ENCODE measurements around the gene PRR20C.
"Not testable (repeated sequence)": the region's sequence is repeated elsewhere in the genome, so short reads cannot be mapped to it uniquely, and the experiment has no call there.

Gene PRR20C

DNA sequence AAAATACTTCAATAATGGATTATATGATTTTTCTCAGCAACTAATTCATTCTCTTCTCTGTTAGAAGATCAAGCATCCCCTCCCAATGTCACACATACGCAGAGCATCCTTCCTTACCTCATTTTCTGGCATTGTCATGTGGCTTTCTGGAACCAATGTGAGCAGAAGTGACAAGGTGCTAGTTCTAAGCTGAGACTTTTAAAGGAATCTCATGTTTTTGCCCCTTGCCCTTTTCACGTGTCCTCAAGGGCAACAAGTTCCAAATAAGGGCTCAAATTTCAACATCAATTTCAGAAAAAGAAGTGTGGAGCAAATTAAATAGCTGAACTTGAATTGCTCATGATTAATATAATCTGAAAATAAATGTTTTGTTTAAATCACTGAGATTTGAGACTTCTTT, 17.8 kb upstream of the PRR20C start:
- Histone ChIP-seq H3K9ac (ENCODE audit: low read depth, low read length, poor library complexity, severe bottlenecking) (no peak overlapping the region), H3F3A (ENCODE audit: low read depth) (no peaks in the 10 kb centered on the region), H3K9me3 (ENCODE audit: insufficient read depth, low read depth, low read length) (no peaks in the 10 kb centered on the region), H2AFZ (ENCODE audit: low read length) (no peak overlapping the region), H3K4me2 (ENCODE audit: low read depth, low read length, poor library complexity, severe bottlenecking) (no peak overlapping the region), H3K36me3 (ENCODE audit: insufficient read depth, low read length) (no peaks in the 10 kb centered on the region), H4K20me1 (ENCODE audit: insufficient read depth, low read length, poor library complexity, severe bottlenecking) (no peaks in the 10 kb centered on the region), H3K27me3 (ENCODE audit: insufficient read depth, low read length, poor library complexity, severe bottlenecking) (no peaks in the 10 kb centered on the region), H3K4me1 (ENCODE audit: insufficient read depth, low read length, poor library complexity, severe bottlenecking) (no peaks in the 10 kb centered on the region), H3K9me2 (replicated peaks; ENCODE audit: low read depth, low read length) (no peaks in the 10 kb centered on the region), H3K4me3 (ENCODE audit: low read length, poor library complexity, severe bottlenecking) (no peak overlapping the region), H3K79me2 (ENCODE audit: insufficient read depth, low read length) (no peaks in the 10 kb centered on the region)
- TF ChIP-seq, protein P1, sequence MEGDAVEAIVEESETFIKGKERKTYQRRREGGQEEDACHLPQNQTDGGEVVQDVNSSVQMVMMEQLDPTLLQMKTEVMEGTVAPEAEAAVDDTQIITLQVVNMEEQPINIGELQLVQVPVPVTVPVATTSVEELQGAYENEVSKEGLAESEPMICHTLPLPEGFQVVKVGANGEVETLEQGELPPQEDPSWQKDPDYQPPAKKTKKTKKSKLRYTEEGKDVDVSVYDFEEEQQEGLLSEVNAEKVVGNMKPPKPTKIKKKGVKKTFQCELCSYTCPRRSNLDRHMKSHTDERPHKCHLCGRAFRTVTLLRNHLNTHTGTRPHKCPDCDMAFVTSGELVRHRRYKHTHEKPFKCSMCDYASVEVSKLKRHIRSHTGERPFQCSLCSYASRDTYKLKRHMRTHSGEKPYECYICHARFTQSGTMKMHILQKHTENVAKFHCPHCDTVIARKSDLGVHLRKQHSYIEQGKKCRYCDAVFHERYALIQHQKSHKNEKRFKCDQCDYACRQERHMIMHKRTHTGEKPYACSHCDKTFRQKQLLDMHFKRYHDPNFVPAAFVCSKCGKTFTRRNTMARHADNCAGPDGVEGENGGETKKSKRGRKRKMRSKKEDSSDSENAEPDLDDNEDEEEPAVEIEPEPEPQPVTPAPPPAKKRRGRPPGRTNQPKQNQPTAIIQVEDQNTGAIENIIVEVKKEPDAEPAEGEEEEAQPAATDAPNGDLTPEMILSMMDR (conservative IDR thresholded peaks at IDR 0.05; ENCODE audit: low read length): no peak
- no peak for TF ChIP-seq EZH2phosphoT487 (IDR thresholded peaks at IDR 0.05; ENCODE audit: borderline replicate concordance)

DNA sequence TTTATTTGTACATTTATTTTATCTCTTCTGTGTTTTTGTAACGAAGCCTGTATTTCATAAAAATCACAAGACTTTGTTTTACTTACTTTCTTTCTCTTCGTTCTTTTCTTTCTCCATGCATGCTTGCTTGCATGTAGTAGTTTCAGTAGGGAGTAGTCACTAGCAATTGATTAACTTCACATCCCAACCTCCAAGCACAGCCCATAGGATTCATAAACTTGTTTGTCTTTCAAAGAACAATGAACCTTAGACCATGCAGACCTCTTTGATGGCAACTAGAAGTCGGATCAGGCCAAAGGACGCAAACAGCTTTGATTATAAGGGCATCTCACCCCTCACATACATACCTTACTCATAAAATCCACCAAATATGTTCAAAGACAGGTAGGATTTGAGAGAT, 16.3 kb upstream of the PRR20C start:
- Histone ChIP-seq H3K4me1 (ENCODE audit: insufficient read depth, low read length, poor library complexity, severe bottlenecking) (no peaks in the 10 kb centered on the region), H3K4me3 (ENCODE audit: low read length, poor library complexity, severe bottlenecking) (no peak overlapping the region)
- no peak for TF ChIP-seq EZH2phosphoT487 (IDR thresholded peaks at IDR 0.05; ENCODE audit: borderline replicate concordance)
- TF ChIP-seq, protein P1 (conservative IDR thresholded peaks at IDR 0.05; ENCODE audit: low read length): no peak

DNA sequence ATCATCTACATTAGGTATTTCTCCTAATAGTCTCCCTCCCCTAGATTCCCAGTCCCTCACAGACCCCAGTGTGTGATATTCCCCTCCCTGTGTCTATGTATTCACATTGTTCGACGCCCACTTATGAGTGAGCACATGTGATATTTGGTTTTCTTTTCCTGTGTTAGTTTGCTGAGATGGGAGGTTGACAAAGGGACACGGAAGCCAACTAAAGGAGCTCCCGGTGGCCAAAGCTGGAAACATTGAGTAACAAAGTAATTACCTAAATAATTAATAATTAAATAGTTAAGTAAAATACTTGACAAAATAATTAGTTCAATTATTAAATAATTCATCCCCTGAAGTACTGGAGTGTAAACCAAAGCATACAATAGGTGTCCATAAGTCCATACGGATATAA, 14.9 kb upstream of the PRR20C start:
- TF ChIP-seq, protein P1 (conservative IDR thresholded peaks at IDR 0.05; ENCODE audit: low read length): no peak
- no peak for TF ChIP-seq EZH2phosphoT487 (IDR thresholded peaks at IDR 0.05; ENCODE audit: borderline replicate concordance)

More for the DNA sequence above, 16.3 kb upstream of the PRR20C start:
- Histone ChIP-seq H3F3A (ENCODE audit: low read depth) (no peaks in the 10 kb centered on the region), H4K20me1 (ENCODE audit: insufficient read depth, low read length, poor library complexity, severe bottlenecking) (no peaks in the 10 kb centered on the region), H3K9ac (ENCODE audit: low read depth, low read length, poor library complexity, severe bottlenecking) (no peak overlapping the region), H3K79me2 (ENCODE audit: insufficient read depth, low read length) (no peaks in the 10 kb centered on the region), H3K9me3 (ENCODE audit: insufficient read depth, low read depth, low read length) (no peaks in the 10 kb centered on the region), H3K27me3 (ENCODE audit: insufficient read depth, low read length, poor library complexity, severe bottlenecking) (no peaks in the 10 kb centered on the region), H2AFZ (ENCODE audit: low read length) (no peak overlapping the region), H3K4me2 (ENCODE audit: low read depth, low read length, poor library complexity, severe bottlenecking) (no peak overlapping the region), H3K9me2 (replicated peaks; ENCODE audit: low read depth, low read length) (no peaks in the 10 kb centered on the region), H3K36me3 (ENCODE audit: insufficient read depth, low read length) (no peaks in the 10 kb centered on the region)

DNA sequence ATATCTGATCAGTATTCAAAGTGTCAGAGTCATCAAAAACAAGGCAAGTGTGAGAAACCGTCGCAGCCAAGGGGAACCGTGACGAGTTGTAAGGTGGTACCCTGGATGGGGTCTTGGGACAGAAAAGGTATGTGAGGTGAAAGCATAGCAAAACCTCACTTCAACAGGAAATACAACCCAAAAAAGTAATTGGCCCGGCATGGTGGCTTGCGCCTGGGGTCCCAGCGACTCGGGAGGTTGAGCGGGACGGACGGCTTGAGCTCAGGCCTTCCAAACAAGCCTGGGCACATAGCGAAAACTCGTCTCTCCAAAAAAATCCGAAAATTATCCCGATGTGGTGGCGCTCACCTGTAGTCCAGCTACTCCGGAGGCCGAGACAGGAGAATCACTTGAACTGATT, 14.1 kb upstream of the PRR20C start:
- not testable (repeated sequence) for H3K9ac ChIP-seq (ENCODE audit: low read depth, low read length, poor library complexity, severe bottlenecking)

More for the DNA sequence above, 14.9 kb upstream of the PRR20C start:
- H3K4me2 ChIP-seq (ENCODE audit: low read depth, low read length, poor library complexity, severe bottlenecking): no peak overlapping the region
- no peaks in the 10 kb centered on the region for H3F3A ChIP-seq (ENCODE audit: low read depth)
- no peak overlapping the region for H3K9ac ChIP-seq (ENCODE audit: low read depth, low read length, poor library complexity, severe bottlenecking)
- H3K4me3 ChIP-seq (ENCODE audit: low read length, poor library complexity, severe bottlenecking): no peak overlapping the region
- H3K9me2 ChIP-seq (replicated peaks; ENCODE audit: low read depth, low read length): no peaks in the 10 kb centered on the region
- no peaks in the 10 kb centered on the region for H3K4me1 ChIP-seq (ENCODE audit: insufficient read depth, low read length, poor library complexity, severe bottlenecking)
- H3K9me3 ChIP-seq (ENCODE audit: insufficient read depth, low read depth, low read length): no peaks in the 10 kb centered on the region
- H4K20me1 ChIP-seq (ENCODE audit: insufficient read depth, low read length, poor library complexity, severe bottlenecking): no peaks in the 10 kb centered on the region
- H3K27me3 ChIP-seq (ENCODE audit: insufficient read depth, low read length, poor library complexity, severe bottlenecking): no peaks in the 10 kb centered on the region
- no peaks in the 10 kb centered on the region for H3K79me2 ChIP-seq (ENCODE audit: insufficient read depth, low read length)
- no peak overlapping the region for H2AFZ ChIP-seq (ENCODE audit: low read length)
- no peaks in the 10 kb centered on the region for H3K36me3 ChIP-seq (ENCODE audit: insufficient read depth, low read length)

DNA sequence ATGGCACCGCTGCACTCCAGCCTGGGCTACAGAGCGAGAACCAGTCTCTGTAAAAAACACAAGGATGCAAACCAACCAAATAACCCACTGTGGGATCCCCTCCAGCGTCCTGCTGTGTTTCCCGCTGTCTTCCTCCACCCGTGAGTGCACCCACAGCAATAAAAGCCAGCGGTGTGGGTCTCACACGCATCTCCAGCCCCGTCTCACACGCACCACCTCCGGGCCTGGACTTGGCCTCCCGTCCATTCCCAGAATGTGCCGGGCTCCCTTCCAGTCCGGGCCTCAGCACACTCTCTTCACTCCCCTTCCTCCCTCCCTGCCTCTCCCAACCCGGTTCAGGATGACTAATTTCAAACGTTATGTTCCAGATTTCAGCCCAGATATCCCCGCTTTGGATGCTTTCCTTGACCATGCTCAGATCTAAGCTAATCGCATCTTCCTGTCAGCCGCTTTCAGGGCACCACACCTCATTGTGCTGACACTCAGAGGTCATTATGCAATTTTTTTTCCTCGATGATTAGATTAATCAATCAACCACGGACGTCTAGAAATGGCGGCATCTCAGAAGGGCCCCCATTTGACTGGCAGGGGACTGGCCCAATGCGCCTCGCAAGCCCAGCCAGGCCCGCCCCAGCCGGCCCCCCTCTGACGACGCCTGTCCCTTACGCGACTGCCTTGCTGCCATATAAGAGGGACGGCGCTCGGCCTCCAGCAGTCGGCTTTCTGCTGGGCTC, 13.5 kb upstream of the PRR20C start, which contains the start of gene PRR20A:
Gene PRR20A, plus strand, starts transcription at position 684 of the 734 bp plus-strand sequence. CDS start 387 bp downstream, outside the sequence.
- H3F3A ChIP-seq (ENCODE audit: low read depth); H4K20me1 ChIP-seq (ENCODE audit: insufficient read depth, low read length, poor library complexity, severe bottlenecking); H3K9me2 ChIP-seq (replicated peaks; ENCODE audit: low read depth, low read length); H3K4me2 ChIP-seq (ENCODE audit: low read depth, low read length, poor library complexity, severe bottlenecking); H3K4me3 ChIP-seq (ENCODE audit: low read length, poor library complexity, severe bottlenecking); H2AFZ ChIP-seq (ENCODE audit: low read length); H3K36me3 ChIP-seq (ENCODE audit: insufficient read depth, low read length); H3K9me3 ChIP-seq (ENCODE audit: insufficient read depth, low read depth, low read length); H3K27me3 ChIP-seq (ENCODE audit: insufficient read depth, low read length, poor library complexity, severe bottlenecking); H3K79me2 ChIP-seq (ENCODE audit: insufficient read depth, low read length); H3K9ac ChIP-seq (ENCODE audit: low read depth, low read length, poor library complexity, severe bottlenecking); H3K4me1 ChIP-seq (ENCODE audit: insufficient read depth, low read length, poor library complexity, severe bottlenecking): not testable (repeated sequence)

More for the DNA sequence above, 14.1 kb upstream of the PRR20C start:
- not testable (repeated sequence) for H3K36me3 ChIP-seq (ENCODE audit: insufficient read depth, low read length); H2AFZ ChIP-seq (ENCODE audit: low read length); H3K9me2 ChIP-seq (replicated peaks; ENCODE audit: low read depth, low read length); H4K20me1 ChIP-seq (ENCODE audit: insufficient read depth, low read length, poor library complexity, severe bottlenecking); H3K79me2 ChIP-seq (ENCODE audit: insufficient read depth, low read length); H3K4me2 ChIP-seq (ENCODE audit: low read depth, low read length, poor library complexity, severe bottlenecking); H3K9me3 ChIP-seq (ENCODE audit: insufficient read depth, low read depth, low read length); H3K27me3 ChIP-seq (ENCODE audit: insufficient read depth, low read length, poor library complexity, severe bottlenecking); H3K4me1 ChIP-seq (ENCODE audit: insufficient read depth, low read length, poor library complexity, severe bottlenecking); H3K4me3 ChIP-seq (ENCODE audit: low read length, poor library complexity, severe bottlenecking); H3F3A ChIP-seq (ENCODE audit: low read depth)
